HG02884 (cell line): ENCODE data around the gene FANCM.

Source experiments
- ATAC-seq: cut with Tn5 transposase; IDR thresholded peaks from one replicate; pipeline ENCODE4 v1.9.1; 2021; ENCODE audit warnings: mild to moderate bottlenecking, moderate library complexity; ENCODE audit not compliant: unreplicated experiment

Gene FANCM

DNA sequence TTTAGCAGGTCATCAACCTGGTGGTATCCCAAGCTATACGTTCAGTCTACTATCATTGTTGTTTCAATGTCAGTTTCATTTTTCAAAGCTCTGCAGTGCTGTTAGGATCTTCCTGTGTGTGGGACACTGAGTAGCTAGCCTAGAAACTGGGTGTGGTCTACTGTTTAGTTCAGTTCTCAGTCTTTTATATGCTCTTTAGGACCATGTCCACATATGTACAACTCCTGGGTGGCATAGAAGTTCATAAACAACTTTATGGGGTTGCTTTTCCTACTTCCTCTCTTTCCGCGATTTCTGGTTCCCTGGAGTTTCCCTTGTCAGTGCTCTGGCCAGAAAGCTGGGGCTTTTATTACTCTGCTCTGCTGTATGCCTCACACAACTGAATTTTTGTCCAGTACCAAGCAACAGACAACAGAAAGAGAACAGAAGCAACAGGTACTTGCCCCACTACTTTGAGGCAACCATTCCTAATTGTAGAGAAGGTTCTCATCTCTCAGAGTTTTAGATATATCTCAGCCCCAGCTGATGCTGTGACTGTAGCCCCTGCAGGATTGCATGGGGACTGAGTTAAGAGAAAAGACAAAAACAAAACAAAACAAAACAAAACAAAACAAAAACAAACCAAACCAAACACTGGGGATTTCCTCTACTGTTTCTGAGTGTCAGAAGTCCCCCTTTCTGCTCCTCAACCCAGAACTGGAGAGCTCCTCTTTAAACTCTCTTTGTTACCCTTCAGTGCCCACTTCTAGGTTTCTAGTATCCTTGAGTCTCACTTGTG, 86.9 kb downstream of the FANCM start:
- ATAC-seq, result peak; percentile 56

- no peak for ATAC-seq
Measured at GRCh38 chr14:45227566-45227965, 91.8 kb downstream of the FANCM start.

GRCh38 chr14:45238988-45239387, 103.3 kb downstream of the FANCM start:
- no peak for ATAC-seq

DNA sequence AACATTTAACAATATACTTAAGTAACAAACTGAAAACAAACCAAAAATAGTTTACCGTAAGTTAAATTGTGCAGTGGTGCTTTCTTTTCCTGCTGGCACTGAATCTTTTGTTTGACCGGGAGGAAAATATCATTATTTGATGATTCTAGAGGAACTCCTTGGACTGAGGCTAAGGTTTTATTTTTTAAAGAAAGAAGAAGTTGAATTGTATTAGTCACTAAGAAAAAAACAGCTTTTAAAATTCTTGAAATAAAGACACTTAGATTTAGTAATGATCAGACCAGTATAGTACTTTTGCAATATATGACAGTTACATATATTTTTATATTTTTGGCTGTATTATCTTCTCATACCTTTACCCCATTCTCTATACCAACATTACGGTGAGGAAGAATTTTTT, 107.0 kb downstream of the FANCM start:
- ATAC-seq, result no peak

DNA sequence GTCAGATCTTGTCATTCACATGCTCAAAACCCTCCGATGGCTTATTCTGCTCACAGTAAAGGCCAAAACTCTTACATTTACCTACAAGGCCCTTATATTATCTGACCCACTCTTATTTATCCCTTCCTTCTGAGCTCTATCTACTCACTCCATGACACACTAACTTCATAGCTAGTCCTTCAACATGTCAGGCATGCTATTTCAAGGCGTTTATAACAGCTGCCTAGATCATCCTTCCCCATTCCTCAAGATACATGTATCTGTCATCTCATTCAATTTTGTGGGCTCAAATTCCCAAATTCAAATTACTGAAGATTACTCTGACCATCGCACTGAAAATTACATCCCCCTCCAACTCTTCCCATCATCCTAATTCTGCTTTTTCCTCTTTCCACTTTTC, 110.4 kb downstream of the FANCM start:
- ATAC-seq, result no peak

GRCh38 chr14:45246691-45247090, 111.0 kb downstream of the FANCM start:
- ATAC-seq, result peak; percentile 26

GRCh38 chr14:45247427-45247826, 111.7 kb downstream of the FANCM start:
- ATAC-seq, result no peak

GRCh38 chr14:45249856-45250575, 114.3 kb downstream of the FANCM start:
- peak; percentile 15 for ATAC-seq
